SK-N-MC (cell line): ENCODE measurements around the gene HOTAIR.

Experiments used
- EZH2 ChIP-seq: fragments of 200-600 bp; sonication (generic); IDR thresholded peaks from one replicate; pipeline ENCODE4 v1.6.1; 2017; ENCODE audit warnings: antibody characterized with exemption
- POLR2AphosphoS5 ChIP-seq: IDR thresholded peaks from 2 replicates; pipeline ENCODE4 v1.6.1; 2012; ENCODE audit warnings: mild to moderate bottlenecking, low read depth, low read length, borderline replicate concordance

- TF ChIP-seq POLR2AphosphoS5, result no peak
- no peak for TF ChIP-seq EZH2
These were observed 18.9 kb downstream of the HOTAIR start for GRCh38 chr12:53955776-53956250.
